ENCODE measurements around the gene ETFDH.
"Not testable (repeated sequence)": the region's sequence is repeated elsewhere in the genome, so short reads cannot be mapped to it uniquely, and the experiment has no call there.

The ETFDH gene

GRCh38 chr4:158671915-158672806 lies at the start of gene ETFDH:
ETFDH (plus strand) TSS chr4:158672296; CDS start chr4:158672457, 161 bp downstream.
- DNase-seq (ENCODE audit: low read depth): peak; percentile 96

- DNase-seq (ENCODE audit: low read depth): no peak
Measured at GRCh38 chr4:158624889-158625478, 47.1 kb upstream of the ETFDH start.

GRCh38 chr4:158625544-158625943 lies 46.6 kb upstream of the ETFDH start:
- no peak for DNase-seq (ENCODE audit: low read depth)

GRCh38 chr4:158630893-158631292 lies 41.2 kb upstream of the ETFDH start:
- no peak for DNase-seq (ENCODE audit: low read depth)

GRCh38 chr4:158636619-158637018 lies 35.5 kb upstream of the ETFDH start:
- no peak for DNase-seq (ENCODE audit: low read depth)

GRCh38 chr4:158644356-158644755 lies 27.7 kb upstream of the ETFDH start:
- DNase-seq (ENCODE audit: low read depth): no peak

- DNase-seq (ENCODE audit: low read depth): no peak
Measured at GRCh38 chr4:158644760-158645159, 27.3 kb upstream of the ETFDH start.

- no peak for DNase-seq (ENCODE audit: low read depth)
Measured at GRCh38 chr4:158649111-158649680, 22.9 kb upstream of the ETFDH start.

GRCh38 chr4:158652920-158653319 lies 19.2 kb upstream of the ETFDH start:
- no peak for DNase-seq (ENCODE audit: low read depth)

- DNase-seq (ENCODE audit: low read depth): no peak
Measured at GRCh38 chr4:158656439-158656838, 15.7 kb upstream of the ETFDH start.

GRCh38 chr4:158657291-158657690 lies 14.8 kb upstream of the ETFDH start:
- DNase-seq (ENCODE audit: low read depth): no peak

GRCh38 chr4:158663255-158663654 lies 8.8 kb upstream of the ETFDH start:
- DNase-seq (ENCODE audit: low read depth): not testable (repeated sequence)

GRCh38 chr4:158663707-158664625 lies 8.1 kb upstream of the ETFDH start:
- not testable (repeated sequence) for DNase-seq (ENCODE audit: low read depth)

- DNase-seq (ENCODE audit: low read depth): no peak
Measured at GRCh38 chr4:158664806-158665205, 7.3 kb upstream of the ETFDH start.

- DNase-seq (ENCODE audit: low read depth): no peak
Measured at GRCh38 chr4:158666892-158667291, 5.2 kb upstream of the ETFDH start.

- DNase-seq (ENCODE audit: low read depth): no peak
Measured at GRCh38 chr4:158667651-158668198, 4.4 kb upstream of the ETFDH start.

GRCh38 chr4:158669310-158669709 lies 2.8 kb upstream of the ETFDH start:
- DNase-seq (ENCODE audit: low read depth): no peak

- peak; percentile 22 for DNase-seq (ENCODE audit: low read depth)
Measured at GRCh38 chr4:158670975-158671664, 976 bp upstream of the ETFDH start.

GRCh38 chr4:158671665-158671914 lies 506 bp upstream of the ETFDH start, which contains the start of gene C4orf46:
C4orf46 (minus strand) TSS chr4:158671887; CDS start chr4:158671801, 86 bp downstream.
- DNase-seq (ENCODE audit: low read depth): no peak

- DNase-seq (ENCODE audit: low read depth): no peak
Measured at GRCh38 chr4:158673633-158674032, 1.5 kb downstream of the ETFDH start.

GRCh38 chr4:158676076-158676475 lies 4.0 kb downstream of the ETFDH start:
- DNase-seq (ENCODE audit: low read depth): no peak

All from stimulated activated CD4-positive, alpha-beta T cell treated with anti-CD3 and anti-CD28 coated beads, Interleukin-2, amount 100 ng/mL, for 4 hours (primary cell).